Mammary epithelial cell (primary cell): ENCODE measurements around the gene PTK6.

Experiments used
- EZH2 ChIP-seq: IDR thresholded peaks from 2 replicates; pipeline ENCODE4 v1.6.1; 2012; ENCODE audit warnings: low read length, inconsistent platforms, borderline replicate concordance
- TF ChIP-seq, protein P1 (sequence below), 2 donors: IDR thresholded peaks in 1 of 2; conservative IDR thresholded peaks in 1 of 2; 2 replicates each; pipeline ENCODE4 v1.5.1; 2011 to 2012; ENCODE audit warnings: inconsistent platforms in 2 of 2, low read length in 2 of 2, mild to moderate bottlenecking in 2 of 2, control low read depth in 1 of 2, low read depth in 1 of 2; ENCODE audit not compliant: insufficient read depth in 1 of 2; ENCODE audit errors: extremely low read depth in 1 of 2

DNA sequence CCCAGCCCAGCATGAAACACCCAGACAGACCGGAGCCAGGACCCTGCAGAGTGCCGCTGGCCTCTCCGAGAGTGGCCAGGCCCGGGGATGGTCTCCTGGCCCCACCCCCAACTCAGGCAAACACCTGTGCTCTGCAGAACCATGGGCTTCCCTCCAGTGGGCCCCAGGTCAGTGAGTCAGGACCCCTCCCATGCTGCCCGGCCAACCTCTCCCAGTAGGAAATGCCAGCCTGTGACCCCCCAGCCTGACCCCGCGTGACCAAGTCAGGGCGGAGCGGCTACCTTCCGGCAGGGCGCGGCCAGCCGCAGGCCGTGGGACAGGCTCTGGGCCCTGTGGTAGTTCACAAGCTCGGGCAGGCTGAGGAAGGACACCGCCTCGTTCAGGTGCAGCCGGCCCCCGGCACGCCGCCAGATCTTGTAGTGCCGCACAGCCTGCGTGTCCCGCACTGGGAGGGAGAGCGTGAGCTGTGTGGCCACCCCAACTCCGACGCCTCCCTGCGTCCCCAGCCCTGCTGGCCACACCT, 3.2 kb downstream of the PTK6 start:
- TF ChIP-seq, protein P1, sequence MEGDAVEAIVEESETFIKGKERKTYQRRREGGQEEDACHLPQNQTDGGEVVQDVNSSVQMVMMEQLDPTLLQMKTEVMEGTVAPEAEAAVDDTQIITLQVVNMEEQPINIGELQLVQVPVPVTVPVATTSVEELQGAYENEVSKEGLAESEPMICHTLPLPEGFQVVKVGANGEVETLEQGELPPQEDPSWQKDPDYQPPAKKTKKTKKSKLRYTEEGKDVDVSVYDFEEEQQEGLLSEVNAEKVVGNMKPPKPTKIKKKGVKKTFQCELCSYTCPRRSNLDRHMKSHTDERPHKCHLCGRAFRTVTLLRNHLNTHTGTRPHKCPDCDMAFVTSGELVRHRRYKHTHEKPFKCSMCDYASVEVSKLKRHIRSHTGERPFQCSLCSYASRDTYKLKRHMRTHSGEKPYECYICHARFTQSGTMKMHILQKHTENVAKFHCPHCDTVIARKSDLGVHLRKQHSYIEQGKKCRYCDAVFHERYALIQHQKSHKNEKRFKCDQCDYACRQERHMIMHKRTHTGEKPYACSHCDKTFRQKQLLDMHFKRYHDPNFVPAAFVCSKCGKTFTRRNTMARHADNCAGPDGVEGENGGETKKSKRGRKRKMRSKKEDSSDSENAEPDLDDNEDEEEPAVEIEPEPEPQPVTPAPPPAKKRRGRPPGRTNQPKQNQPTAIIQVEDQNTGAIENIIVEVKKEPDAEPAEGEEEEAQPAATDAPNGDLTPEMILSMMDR (conservative IDR thresholded peaks at IDR 0.05 in 1 of 2, IDR thresholded peaks at IDR 0.05 in 1 of 2; ENCODE audit: extremely low read depth in 1 of 2, insufficient read depth in 1 of 2, low read depth in 1 of 2, low read length in 2 of 2), result no peak
- TF ChIP-seq EZH2, result no peak
